Transverse colon (tissue), 3 donors: Measurements from ENCODE around the gene TICAM1.

Experiments used
- POLR2A ChIP-seq: fragments of 450-650 bp; IDR thresholded peaks from one replicate; pipeline ENCODE4 v1.6.1; 2016; ENCODE audit warnings: antibody characterized with exemption, mild to moderate bottlenecking, moderate library complexity
- TF ChIP-seq, protein P1 (sequence below), 5 experiments: fragments of 200-600 bp in 3 of 5; fragments of 450-650 bp in 2 of 5; sonication (generic) in 3 of 5; IDR thresholded peaks; 1 replicate in 2 of 5; 2 replicates in 3 of 5; pipeline ENCODE4 v1.5.1; 2016 to 2017; ENCODE audit warnings: antibody characterized with exemption in 5 of 5, inconsistent platforms in 3 of 5, mild to moderate bottlenecking in 2 of 5, moderate library complexity in 1 of 5

GRCh38 chr19:4867534-4868285 is 36.2 kb upstream of the TICAM1 start, which contains the start of gene PLIN3:
- peak; percentile 67 for TF ChIP-seq POLR2A
- TF ChIP-seq, protein P1, sequence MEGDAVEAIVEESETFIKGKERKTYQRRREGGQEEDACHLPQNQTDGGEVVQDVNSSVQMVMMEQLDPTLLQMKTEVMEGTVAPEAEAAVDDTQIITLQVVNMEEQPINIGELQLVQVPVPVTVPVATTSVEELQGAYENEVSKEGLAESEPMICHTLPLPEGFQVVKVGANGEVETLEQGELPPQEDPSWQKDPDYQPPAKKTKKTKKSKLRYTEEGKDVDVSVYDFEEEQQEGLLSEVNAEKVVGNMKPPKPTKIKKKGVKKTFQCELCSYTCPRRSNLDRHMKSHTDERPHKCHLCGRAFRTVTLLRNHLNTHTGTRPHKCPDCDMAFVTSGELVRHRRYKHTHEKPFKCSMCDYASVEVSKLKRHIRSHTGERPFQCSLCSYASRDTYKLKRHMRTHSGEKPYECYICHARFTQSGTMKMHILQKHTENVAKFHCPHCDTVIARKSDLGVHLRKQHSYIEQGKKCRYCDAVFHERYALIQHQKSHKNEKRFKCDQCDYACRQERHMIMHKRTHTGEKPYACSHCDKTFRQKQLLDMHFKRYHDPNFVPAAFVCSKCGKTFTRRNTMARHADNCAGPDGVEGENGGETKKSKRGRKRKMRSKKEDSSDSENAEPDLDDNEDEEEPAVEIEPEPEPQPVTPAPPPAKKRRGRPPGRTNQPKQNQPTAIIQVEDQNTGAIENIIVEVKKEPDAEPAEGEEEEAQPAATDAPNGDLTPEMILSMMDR (IDR thresholded peaks at IDR 0.05) = no peak
